A549 (cell line): Measurements from ENCODE around the gene BTAF1. TPM values are rescaled to one million over a fixed set of nuclear protein-coding genes. Genes with fewer than 3 reads are reported as not detected.
"Not testable (repeated sequence)": the region's sequence is repeated elsewhere in the genome, so short reads cannot be mapped to it uniquely, and the experiment has no call there.

Experiments
- ATAC-seq, 2 experiments: fragments of 200-7000 bp in 1 of 2; fragments of >200 bp in 1 of 2; cut with Nextera tagmentation in 1 of 2; cut with Tn5 transposase in 1 of 2; 3 replicates each; pipeline versions ENCODE4 v1.8.0 to v1.9.1; 2018 to 2020; ENCODE audit warnings: mild to moderate bottlenecking in 1 of 2, moderate library complexity in 1 of 2
- CTCF ChIA-PET: fragments of 300-600 bp; sonication (Branson Sonifier 250); formaldehyde crosslinking; extraction: SDS; loops from one replicate; lab custom pipeline; 2021; ENCODE audit warnings: antibody characterized with exemption, inconsistent platforms; lab: Yijun Ruan, JAX
- POLR2A ChIA-PET: fragments of 350-600 bp; formaldehyde crosslinking; extraction: SDS; loops from one replicate; lab custom pipeline; 2021; ENCODE audit warnings: antibody characterized with exemption, inconsistent platforms; lab: Yijun Ruan, JAX
- DNase-seq, 2 experiments: peaks; one replicate each; pipeline versions ENCODE4 v3.0.0 to v3.0.0-alpha.2; 2011 to 2016; ENCODE audit warnings: low read depth in 1 of 2, low spot score in 1 of 2
- FAIRE-seq: peaks from 2 replicates; lab custom pipeline; 2011; peaks lifted over from hg19 to GRCh38; lab: Jason Lieb, UNC
- H3K27ac ChIP-seq, 2 experiments: fragments of >200 bp; sonication (Bioruptor Twin); formaldehyde crosslinking; 3 replicates each; pipeline ENCODE4 v1.5.1; 2016 to 2017
- H3K4me1 ChIP-seq: fragments of >200 bp; sonication (Bioruptor Twin); formaldehyde crosslinking; 3 replicates; pipeline ENCODE4 v1.6.1; 2016
- H3K4me2 ChIP-seq: fragments of >200 bp; sonication (Bioruptor Twin); formaldehyde crosslinking; 3 replicates; pipeline ENCODE4 v1.6.1; 2016
- H3K4me3 ChIP-seq: fragments of >200 bp; sonication (Bioruptor Twin); formaldehyde crosslinking; 3 replicates; pipeline ENCODE4 v1.5.1; 2016
- H3K9me3 ChIP-seq: fragments of >200 bp; sonication (Bioruptor Twin); formaldehyde crosslinking; 3 replicates; pipeline ENCODE4 v1.6.1; 2016
- CEBPB ChIP-seq, 2 experiments: fragments of >200 bp in 1 of 2; sonication (Bioruptor Twin) in 1 of 2; formaldehyde crosslinking in 1 of 2; IDR thresholded peaks; 2 replicates each; pipeline ENCODE4 v1.6.1; 2012 to 2016
- EHMT2 ChIP-seq: fragments of 200-600 bp; sonication (generic); IDR thresholded peaks from 2 replicates; pipeline ENCODE4 v1.6.1; 2016; ENCODE audit warnings: antibody characterized with exemption, low read depth, mild to moderate bottlenecking, moderate library complexity
- ESRRA ChIP-seq: fragments of 150-350 bp; IDR thresholded peaks from 2 replicates; pipeline ENCODE4 v1.6.1; 2014; ENCODE audit warnings: mild to moderate bottlenecking, low read length, borderline replicate concordance
- GATA3 ChIP-seq: IDR thresholded peaks from 2 replicates; pipeline ENCODE4 v1.6.1; 2012; ENCODE audit warnings: borderline replicate concordance
- HDAC2 ChIP-seq: fragments of 200-600 bp; sonication (generic); IDR thresholded peaks from 2 replicates; pipeline ENCODE4 v1.6.1; 2016
- HOXB13 ChIP-seq: fragments of 250-450 bp; sonication (Bioruptor Pico); IDR thresholded peaks from 2 replicates; pipeline ENCODE4 v1.5.0; 2020; ENCODE audit warnings: low read depth, mild to moderate bottlenecking, moderate library complexity
- HOXB5 ChIP-seq: fragments of 250-450 bp; sonication (Bioruptor Pico); IDR thresholded peaks from 2 replicates; pipeline ENCODE4 v1.5.0; 2020; ENCODE audit warnings: mild to moderate bottlenecking, moderate library complexity
- KDM1A ChIP-seq: fragments of 200-600 bp; sonication (generic); IDR thresholded peaks from 2 replicates; pipeline ENCODE4 v1.6.1; 2016; ENCODE audit warnings: low read depth, mild to moderate bottlenecking
- KDM5A ChIP-seq: fragments of 200-600 bp; sonication (generic); IDR thresholded peaks from 2 replicates; pipeline ENCODE4 v1.6.1; 2016; ENCODE audit warnings: antibody characterized with exemption, mild to moderate bottlenecking
- MAZ ChIP-seq: fragments of 150-350 bp; IDR thresholded peaks from 2 replicates; pipeline ENCODE4 v1.6.1; 2014; ENCODE audit warnings: antibody characterized with exemption, low read depth, low read length, borderline replicate concordance
- PHF8 ChIP-seq: fragments of 200-600 bp; sonication (generic); IDR thresholded peaks from 2 replicates; pipeline ENCODE4 v1.6.1; 2016; ENCODE audit warnings: low read depth, mild to moderate bottlenecking, antibody characterized with exemption, moderate library complexity, borderline replicate concordance
- POLR2AphosphoS2 ChIP-seq: conservative IDR thresholded peaks from 2 replicates; pipeline ENCODE4 v1.6.1; 2012; ENCODE audit warnings: low read length, improper control_type of control experiment, inconsistent platforms
- RARB ChIP-seq: fragments of 250-450 bp; sonication (Bioruptor Pico); IDR thresholded peaks from 2 replicates; pipeline ENCODE4 v1.8.0; 2021; ENCODE audit warnings: mild to moderate bottlenecking, moderate library complexity
- RCOR1 ChIP-seq: fragments of 150-350 bp; IDR thresholded peaks from 2 replicates; pipeline ENCODE4 v1.6.1; 2014; ENCODE audit warnings: antibody characterized with exemption, low read length, low read depth
- RFX5 ChIP-seq: fragments of 450-650 bp; IDR thresholded peaks from 2 replicates; pipeline ENCODE4 v1.7.1; 2014; ENCODE audit warnings: antibody characterized with exemption, mild to moderate bottlenecking, moderate library complexity
- SREBF2 ChIP-seq: fragments of 450-650 bp; IDR thresholded peaks from 2 replicates; pipeline ENCODE4 v1.6.1; 2014; ENCODE audit warnings: mild to moderate bottlenecking, moderate library complexity
- TP53 ChIP-seq: fragments of 250-450 bp; sonication (Bioruptor Pico); IDR thresholded peaks from 2 replicates; pipeline ENCODE4 v1.5.0; 2021; ENCODE audit warnings: mild to moderate bottlenecking, moderate library complexity
- ZSCAN20 ChIP-seq: fragments of 250-450 bp; sonication (Bioruptor Pico); IDR thresholded peaks from 2 replicates; pipeline ENCODE4 v1.8.0; 2022; ENCODE audit warnings: mild to moderate bottlenecking, moderate library complexity
- WGBS: methylation state at CpG from one replicate; pipeline ENCODE4 v1.1.6; 2017; ENCODE audit errors: missing lambda C conversion rate; 5-methylcytosine and 5-hydroxymethylcytosine counted together
- polyA plus RNA-seq, 4 experiments: library from polyadenylated mRNA; depleted of rRNA in 3 of 4; stranded (reverse); fragments of >200 nt; fragmentation: RNase III in 1 of 4; extraction: RNeasy Plus Mini Kit Qiagen cat#74134 plus additional on column Dnase treatment in 1 of 4; gene quantifications; 2 replicates in 3 of 4; 3 replicates in 1 of 4; pipeline ENCODE4 v1.2.3, GENCODE V29; 2011 to 2017
- TF ChIP-seq, protein P1 (sequence below): IDR thresholded peaks from 2 replicates; pipeline ENCODE4 v1.6.1; 2012
- TF ChIP-seq, protein P2 (sequence below): fragments of 200-600 bp; sonication (generic); IDR thresholded peaks from 2 replicates; pipeline ENCODE4 v1.6.1; 2016; ENCODE audit warnings: antibody characterized with exemption, mild to moderate bottlenecking, moderate library complexity
- TF ChIP-seq, protein P3 (sequence below): fragments of 450-650 bp; IDR thresholded peaks from 2 replicates; pipeline ENCODE4 v1.6.1; 2014; ENCODE audit warnings: antibody characterized with exemption
- TF ChIP-seq, protein P4 (sequence below): fragments of 250-450 bp; sonication (Bioruptor Pico); IDR thresholded peaks from 2 replicates; pipeline ENCODE4 v1.5.0; 2020; ENCODE audit warnings: low read depth, mild to moderate bottlenecking, moderate library complexity
- TF ChIP-seq, protein P5 (sequence below): fragments of >200 bp; sonication (Bioruptor Twin); formaldehyde crosslinking; IDR thresholded peaks from 3 replicates; pipeline ENCODE4 v1.5.1; 2016
- TF ChIP-seq, protein P6 (sequence below): IDR thresholded peaks from 2 replicates; pipeline ENCODE4 v1.6.1; 2012; ENCODE audit warnings: low read depth, borderline replicate concordance

The BTAF1 gene
- polyA plus RNA-seq, 2 of the 4 experiments (the other 2 are of a cell fraction): 16.7 to 54.7 TPM

DNA sequence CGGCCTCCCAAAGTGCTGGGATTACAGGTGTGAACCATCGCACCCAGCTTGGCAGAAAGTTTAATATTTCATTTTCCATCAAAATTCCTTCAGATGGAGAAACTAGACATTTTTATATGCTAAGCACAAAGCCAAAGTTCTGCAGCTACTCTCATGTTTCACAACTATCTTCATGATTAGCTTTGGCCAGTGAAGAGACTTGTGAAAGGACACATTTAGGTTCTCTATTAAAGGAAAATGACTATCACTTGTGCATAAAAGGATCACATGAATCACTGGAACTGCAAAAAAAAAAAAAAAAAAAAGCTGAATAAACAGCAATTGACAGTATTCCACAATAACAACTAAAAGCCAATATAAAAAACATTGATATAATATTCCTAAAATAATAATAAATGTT is 30.5 kb upstream of the BTAF1 start:
- Histone ChIP-seq H3K4me1 (peaks cover 14% of the 10 kb centered on the region), H3K4me3 (no peak overlapping the region), H3K4me2 (no peak overlapping the region), H3K27ac (no peak overlapping the region), H3K9me3 (no peaks in the 10 kb centered on the region)
- ATAC-seq: no peak
- ChIA-PET POLR2A (interaction anchor here (0.6 kb wide), 1 partner anchor 15 kb away, joined by 3 read pairs; no protein-coding TSS in a partner anchor), CTCF (interaction anchor here (1.4 to 1.7 kb wide), 3 partner anchors 12 to 20 kb away, joined by 3 to 5 read pairs (median 4); no protein-coding TSS in a partner anchor)
- WGBS: 92% methylated on average over 2 of the region's 2 CpGs
- no peak for DNase-seq
- TF ChIP-seq KDM5A: no peak
- TF ChIP-seq, protein P1, sequence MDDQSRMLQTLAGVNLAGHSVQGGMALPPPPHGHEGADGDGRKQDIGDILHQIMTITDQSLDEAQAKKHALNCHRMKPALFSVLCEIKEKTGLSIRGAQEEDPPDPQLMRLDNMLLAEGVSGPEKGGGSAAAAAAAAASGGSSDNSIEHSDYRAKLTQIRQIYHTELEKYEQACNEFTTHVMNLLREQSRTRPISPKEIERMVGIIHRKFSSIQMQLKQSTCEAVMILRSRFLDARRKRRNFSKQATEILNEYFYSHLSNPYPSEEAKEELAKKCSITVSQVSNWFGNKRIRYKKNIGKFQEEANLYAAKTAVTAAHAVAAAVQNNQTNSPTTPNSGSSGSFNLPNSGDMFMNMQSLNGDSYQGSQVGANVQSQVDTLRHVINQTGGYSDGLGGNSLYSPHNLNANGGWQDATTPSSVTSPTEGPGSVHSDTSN: no peak
- TF ChIP-seq, protein P2, sequence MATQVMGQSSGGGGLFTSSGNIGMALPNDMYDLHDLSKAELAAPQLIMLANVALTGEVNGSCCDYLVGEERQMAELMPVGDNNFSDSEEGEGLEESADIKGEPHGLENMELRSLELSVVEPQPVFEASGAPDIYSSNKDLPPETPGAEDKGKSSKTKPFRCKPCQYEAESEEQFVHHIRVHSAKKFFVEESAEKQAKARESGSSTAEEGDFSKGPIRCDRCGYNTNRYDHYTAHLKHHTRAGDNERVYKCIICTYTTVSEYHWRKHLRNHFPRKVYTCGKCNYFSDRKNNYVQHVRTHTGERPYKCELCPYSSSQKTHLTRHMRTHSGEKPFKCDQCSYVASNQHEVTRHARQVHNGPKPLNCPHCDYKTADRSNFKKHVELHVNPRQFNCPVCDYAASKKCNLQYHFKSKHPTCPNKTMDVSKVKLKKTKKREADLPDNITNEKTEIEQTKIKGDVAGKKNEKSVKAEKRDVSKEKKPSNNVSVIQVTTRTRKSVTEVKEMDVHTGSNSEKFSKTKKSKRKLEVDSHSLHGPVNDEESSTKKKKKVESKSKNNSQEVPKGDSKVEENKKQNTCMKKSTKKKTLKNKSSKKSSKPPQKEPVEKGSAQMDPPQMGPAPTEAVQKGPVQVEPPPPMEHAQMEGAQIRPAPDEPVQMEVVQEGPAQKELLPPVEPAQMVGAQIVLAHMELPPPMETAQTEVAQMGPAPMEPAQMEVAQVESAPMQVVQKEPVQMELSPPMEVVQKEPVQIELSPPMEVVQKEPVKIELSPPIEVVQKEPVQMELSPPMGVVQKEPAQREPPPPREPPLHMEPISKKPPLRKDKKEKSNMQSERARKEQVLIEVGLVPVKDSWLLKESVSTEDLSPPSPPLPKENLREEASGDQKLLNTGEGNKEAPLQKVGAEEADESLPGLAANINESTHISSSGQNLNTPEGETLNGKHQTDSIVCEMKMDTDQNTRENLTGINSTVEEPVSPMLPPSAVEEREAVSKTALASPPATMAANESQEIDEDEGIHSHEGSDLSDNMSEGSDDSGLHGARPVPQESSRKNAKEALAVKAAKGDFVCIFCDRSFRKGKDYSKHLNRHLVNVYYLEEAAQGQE: no peak
- TF ChIP-seq RFX5: no peak
- FAIRE-seq: no peak

DNA sequence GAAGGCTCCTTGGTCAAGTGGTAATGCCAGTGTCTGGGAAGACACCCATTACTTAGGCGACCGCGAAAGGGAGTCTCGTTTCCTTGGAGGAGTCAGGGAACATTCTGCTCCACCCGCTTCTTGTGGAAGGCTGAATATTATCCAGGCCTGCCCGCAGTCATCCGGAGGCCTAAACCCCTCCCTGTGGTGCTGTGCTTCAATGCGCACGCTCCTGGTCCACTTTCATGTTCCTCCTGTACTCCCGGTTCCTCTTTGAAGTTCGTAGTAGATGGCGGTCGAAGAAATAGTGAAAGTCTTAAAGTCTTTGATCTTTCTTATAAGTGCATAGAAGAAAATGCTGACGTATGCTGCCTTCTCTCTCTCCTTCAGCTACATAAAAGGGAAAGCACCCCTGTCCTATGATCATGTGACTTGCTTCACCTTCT is 29.3 kb upstream of the BTAF1 start:
- CTCF ChIA-PET: interaction anchor here (1.6 kb wide), 1 partner anchor 13 kb away, joined by 5 read pairs; no protein-coding TSS in a partner anchor
- peaks cover 12% of the 10 kb centered on the region for H3K4me1 ChIP-seq
- ATAC-seq, H3K9me3 ChIP-seq, H3K27ac ChIP-seq, POLR2A ChIA-PET, DNase-seq, H3K4me2 ChIP-seq, FAIRE-seq, H3K4me3 ChIP-seq: not testable (repeated sequence)
- WGBS: 89% methylated on average over 14 of the region's 14 CpGs

DNA sequence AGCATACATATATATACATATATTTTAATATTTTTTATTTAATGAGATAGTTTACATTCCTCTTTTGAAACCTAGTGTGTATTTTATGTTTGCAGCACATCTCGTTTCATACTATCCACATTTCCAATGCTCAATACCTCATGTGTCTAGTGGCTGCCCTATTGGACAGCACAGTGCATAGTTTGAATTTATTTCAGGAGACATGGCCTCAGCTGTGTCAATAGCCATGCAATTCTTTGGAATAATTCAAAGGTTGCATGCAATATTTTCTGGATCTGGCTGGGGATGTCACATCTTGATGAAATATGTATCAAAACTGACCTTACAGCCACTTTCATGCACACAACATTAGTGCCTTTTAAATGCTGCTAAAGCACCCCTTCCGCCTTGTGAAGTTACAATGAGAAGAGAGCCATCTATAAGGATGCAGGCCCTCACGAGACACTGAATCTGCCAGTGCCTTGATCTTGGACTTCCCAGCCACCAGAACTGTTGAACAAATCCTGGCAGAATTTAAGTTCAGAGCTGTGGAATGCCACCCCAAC is 27.3 kb upstream of the BTAF1 start:
- DNase-seq (no peak), FAIRE-seq (no peak), ATAC-seq (no peak)
- H3K9me3 ChIP-seq: no peaks in the 10 kb centered on the region
- no peak overlapping the region for H3K4me2 ChIP-seq
- H3K4me1 ChIP-seq: peaks cover 11% of the 10 kb centered on the region
- ChIA-PET CTCF (interaction anchor here (5.2 kb wide), 1 partner anchor 12 kb away, joined by 23 read pairs; the partner anchor contains the start of gene FGFBP3), POLR2A (no interaction called here)
- TF ChIP-seq RARB (CRISPR knock-in tag) (no peak), CEBPB (IDR thresholded peaks at IDR 0.05) (no peak), ZSCAN20 (no peak), KDM1A (no peak), TP53 (CRISPR knock-in tag) (no peak), HOXB13 (CRISPR knock-in tag) (no peak), HOXB5 (CRISPR knock-in tag) (no peak), POLR2AphosphoS2 (no peak), GATA3 (no peak), HDAC2 (no peak), RCOR1 (no peak), SREBF2 (no peak), PHF8 (no peak), MAZ (no peak), EHMT2 (no peak), ESRRA (no peak)
- TF ChIP-seq, protein P3, sequence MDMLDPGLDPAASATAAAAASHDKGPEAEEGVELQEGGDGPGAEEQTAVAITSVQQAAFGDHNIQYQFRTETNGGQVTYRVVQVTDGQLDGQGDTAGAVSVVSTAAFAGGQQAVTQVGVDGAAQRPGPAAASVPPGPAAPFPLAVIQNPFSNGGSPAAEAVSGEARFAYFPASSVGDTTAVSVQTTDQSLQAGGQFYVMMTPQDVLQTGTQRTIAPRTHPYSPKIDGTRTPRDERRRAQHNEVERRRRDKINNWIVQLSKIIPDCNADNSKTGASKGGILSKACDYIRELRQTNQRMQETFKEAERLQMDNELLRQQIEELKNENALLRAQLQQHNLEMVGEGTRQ: no peak
- TF ChIP-seq, protein P4, sequence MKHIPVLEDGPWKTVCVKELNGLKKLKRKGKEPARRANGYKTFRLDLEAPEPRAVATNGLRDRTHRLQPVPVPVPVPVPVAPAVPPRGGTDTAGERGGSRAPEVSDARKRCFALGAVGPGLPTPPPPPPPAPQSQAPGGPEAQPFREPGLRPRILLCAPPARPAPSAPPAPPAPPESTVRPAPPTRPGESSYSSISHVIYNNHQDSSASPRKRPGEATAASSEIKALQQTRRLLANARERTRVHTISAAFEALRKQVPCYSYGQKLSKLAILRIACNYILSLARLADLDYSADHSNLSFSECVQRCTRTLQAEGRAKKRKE (CRISPR knock-in tag): no peak
- TF ChIP-seq, protein P5, sequence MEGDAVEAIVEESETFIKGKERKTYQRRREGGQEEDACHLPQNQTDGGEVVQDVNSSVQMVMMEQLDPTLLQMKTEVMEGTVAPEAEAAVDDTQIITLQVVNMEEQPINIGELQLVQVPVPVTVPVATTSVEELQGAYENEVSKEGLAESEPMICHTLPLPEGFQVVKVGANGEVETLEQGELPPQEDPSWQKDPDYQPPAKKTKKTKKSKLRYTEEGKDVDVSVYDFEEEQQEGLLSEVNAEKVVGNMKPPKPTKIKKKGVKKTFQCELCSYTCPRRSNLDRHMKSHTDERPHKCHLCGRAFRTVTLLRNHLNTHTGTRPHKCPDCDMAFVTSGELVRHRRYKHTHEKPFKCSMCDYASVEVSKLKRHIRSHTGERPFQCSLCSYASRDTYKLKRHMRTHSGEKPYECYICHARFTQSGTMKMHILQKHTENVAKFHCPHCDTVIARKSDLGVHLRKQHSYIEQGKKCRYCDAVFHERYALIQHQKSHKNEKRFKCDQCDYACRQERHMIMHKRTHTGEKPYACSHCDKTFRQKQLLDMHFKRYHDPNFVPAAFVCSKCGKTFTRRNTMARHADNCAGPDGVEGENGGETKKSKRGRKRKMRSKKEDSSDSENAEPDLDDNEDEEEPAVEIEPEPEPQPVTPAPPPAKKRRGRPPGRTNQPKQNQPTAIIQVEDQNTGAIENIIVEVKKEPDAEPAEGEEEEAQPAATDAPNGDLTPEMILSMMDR: no peak
- TF ChIP-seq, protein P6, sequence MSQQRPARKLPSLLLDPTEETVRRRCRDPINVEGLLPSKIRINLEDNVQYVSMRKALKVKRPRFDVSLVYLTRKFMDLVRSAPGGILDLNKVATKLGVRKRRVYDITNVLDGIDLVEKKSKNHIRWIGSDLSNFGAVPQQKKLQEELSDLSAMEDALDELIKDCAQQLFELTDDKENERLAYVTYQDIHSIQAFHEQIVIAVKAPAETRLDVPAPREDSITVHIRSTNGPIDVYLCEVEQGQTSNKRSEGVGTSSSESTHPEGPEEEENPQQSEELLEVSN: no peak
- H3K4me3 ChIP-seq: no peak overlapping the region
- 83% methylated on average over 3 of the region's 3 CpGs for WGBS
- no peak overlapping the region for H3K27ac ChIP-seq
